Measurements from ENCODE around the gene TMEM117. TPM values are rescaled to one million over a fixed set of nuclear protein-coding genes. Genes with fewer than 3 reads are reported as not detected.

TMEM117 gene
- total and polyA plus RNA-seq, 2 donors (not counting 3 experiments of a cell fraction or from before 2014, with no cell fraction given), result 1.2 to 3.8 TPM

DNA sequence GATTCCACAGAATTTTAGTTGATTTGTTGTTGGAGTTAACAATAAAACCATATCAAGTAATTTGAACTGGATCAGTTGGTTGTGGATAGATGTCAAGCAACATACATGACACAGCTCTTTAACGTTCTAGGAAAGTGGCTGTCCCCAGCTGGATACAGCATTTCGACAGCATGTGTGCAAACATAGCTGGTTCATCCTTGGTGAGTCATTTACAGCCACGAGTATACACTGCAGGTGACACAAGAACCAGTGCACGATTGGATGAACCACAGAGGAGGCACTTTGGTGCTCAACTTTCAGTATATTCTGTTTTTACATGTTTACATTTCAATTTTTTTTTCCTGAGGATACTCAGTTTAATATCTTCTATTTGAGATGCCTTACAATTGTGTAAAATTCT, 242.4 kb downstream of the TMEM117 start:
- dilution Hi-C loops (cut with MboI; ENCODE audit: extremely low pct_ligation_motif_present, low sequenced_read_pairs), result no loop called here

More for the DNA sequence above, 242.4 kb downstream of the TMEM117 start:
- Histone ChIP-seq H3K4me2 (ENCODE audit: insufficient read depth, low read length) (no peak overlapping the region), H3K4me3 (replicated peaks in 1 of 3; ENCODE audit: insufficient read depth in 1 of 3, low read depth in 1 of 3, low read length in 3 of 3) (no peak overlapping the region), H3K27me3 (ENCODE audit: control insufficient read depth in 2 of 2, insufficient read depth in 2 of 2, low read length in 2 of 2) (no peaks in the 10 kb centered on the region), H3K9me3 (replicated peaks; ENCODE audit: control insufficient read depth, insufficient read depth, low read length) (no peaks in the 10 kb centered on the region), H3K79me2 (ENCODE audit: control insufficient read depth, insufficient read depth, low read length) (no peaks in the 10 kb centered on the region), H4K20me1 (replicated peaks; ENCODE audit: control insufficient read depth, extremely low read depth, insufficient read depth, low read length) (no peaks in the 10 kb centered on the region), H3K4me1 (ENCODE audit: control insufficient read depth, extremely low read depth, insufficient read depth, low read length) (no peaks in the 10 kb centered on the region), H3K36me3 (ENCODE audit: control insufficient read depth in 2 of 2, extremely low read depth in 1 of 2, insufficient read depth in 2 of 2, low read length in 2 of 2) (no peaks in the 10 kb centered on the region), H3K9me1 (replicated peaks; ENCODE audit: control insufficient read depth, extremely low read depth, insufficient read depth, low read length) (no peaks in the 10 kb centered on the region), H3K9ac (replicated peaks; ENCODE audit: extremely low read depth, insufficient read depth, low read length) (no peak overlapping the region), H2AFZ (ENCODE audit: low read depth, low read length) (no peak overlapping the region), H3K27ac (ENCODE audit: insufficient read depth, low read depth, low read length) (no peak overlapping the region)
- BruUV-seq (replicated peaks), result no TSS peak
- DNase-seq (ENCODE audit: low read depth, low spot score), result no peak
- CTCF ChIA-PET, result no interaction called here
- intact Hi-C loops (cut with micrococcal nuclease), result no loop called here
- POLR2A ChIA-PET, result no interaction called here
- TF ChIP-seq, protein P1, sequence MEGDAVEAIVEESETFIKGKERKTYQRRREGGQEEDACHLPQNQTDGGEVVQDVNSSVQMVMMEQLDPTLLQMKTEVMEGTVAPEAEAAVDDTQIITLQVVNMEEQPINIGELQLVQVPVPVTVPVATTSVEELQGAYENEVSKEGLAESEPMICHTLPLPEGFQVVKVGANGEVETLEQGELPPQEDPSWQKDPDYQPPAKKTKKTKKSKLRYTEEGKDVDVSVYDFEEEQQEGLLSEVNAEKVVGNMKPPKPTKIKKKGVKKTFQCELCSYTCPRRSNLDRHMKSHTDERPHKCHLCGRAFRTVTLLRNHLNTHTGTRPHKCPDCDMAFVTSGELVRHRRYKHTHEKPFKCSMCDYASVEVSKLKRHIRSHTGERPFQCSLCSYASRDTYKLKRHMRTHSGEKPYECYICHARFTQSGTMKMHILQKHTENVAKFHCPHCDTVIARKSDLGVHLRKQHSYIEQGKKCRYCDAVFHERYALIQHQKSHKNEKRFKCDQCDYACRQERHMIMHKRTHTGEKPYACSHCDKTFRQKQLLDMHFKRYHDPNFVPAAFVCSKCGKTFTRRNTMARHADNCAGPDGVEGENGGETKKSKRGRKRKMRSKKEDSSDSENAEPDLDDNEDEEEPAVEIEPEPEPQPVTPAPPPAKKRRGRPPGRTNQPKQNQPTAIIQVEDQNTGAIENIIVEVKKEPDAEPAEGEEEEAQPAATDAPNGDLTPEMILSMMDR (IDR thresholded peaks at IDR 0.05; ENCODE audit: extremely low read depth in 1 of 2, insufficient read depth in 1 of 2, low read depth in 1 of 2, low read length in 2 of 2), result no peak
- no peak for TF ChIP-seq MYC (IDR thresholded peaks at IDR 0.05; ENCODE audit: low read depth, low read length)
- TF ChIP-seq, protein P2, sequence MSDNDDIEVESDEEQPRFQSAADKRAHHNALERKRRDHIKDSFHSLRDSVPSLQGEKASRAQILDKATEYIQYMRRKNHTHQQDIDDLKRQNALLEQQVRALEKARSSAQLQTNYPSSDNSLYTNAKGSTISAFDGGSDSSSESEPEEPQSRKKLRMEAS (IDR thresholded peaks at IDR 0.05; ENCODE audit: insufficient read depth, insufficient read length), result no peak
- no peak for TF ChIP-seq POLR2A (IDR thresholded peaks at IDR 0.05; ENCODE audit: low read depth, low read length)
- TF ChIP-seq GATA2 (IDR thresholded peaks at IDR 0.05; ENCODE audit: insufficient read depth, insufficient read length, low read depth, low read length), result no peak
- no peak for TF ChIP-seq FOS (IDR thresholded peaks at IDR 0.05; ENCODE audit: borderline replicate concordance, insufficient read depth, low read length)
- no peak for TF ChIP-seq EZH2 (IDR thresholded peaks at IDR 0.05; ENCODE audit: borderline replicate concordance, low read depth, low read length, severe bottlenecking)
- TF ChIP-seq JUN (IDR thresholded peaks at IDR 0.05; ENCODE audit: borderline replicate concordance, insufficient read depth, insufficient read length, low read depth), result no peak
- no peak for TF ChIP-seq POLR2AphosphoS5 (IDR thresholded peaks at IDR 0.05; ENCODE audit: insufficient read depth, low read depth, low read length)
- FAIRE-seq, result no peak

Data from endothelial cell of umbilical vein (primary cell).